Renal cortex interstitium (tissue), 11 donors: ENCODE results near the gene NANOS2. TPM values are rescaled to one million over a fixed set of nuclear protein-coding genes. Genes with fewer than 3 reads are reported as not detected.

Experiments used
- DNase-seq, 11 donors: peaks; one replicate each; pipeline ENCODE4 v3.0.0-alpha.2; 2013; ENCODE audit warnings: low read depth in 9 of 11, low spot score in 4 of 11; ENCODE audit errors: extremely low read depth in 1 of 11
- polyA plus RNA-seq, 3 donors: library from polyadenylated mRNA; unstranded; fragments of 120-200 nt; gene quantifications; one replicate each; pipeline ENCODE4 v1.2.1, GENCODE V29; 2013; ENCODE audit not compliant: insufficient read length in 3 of 3

Gene NANOS2
- polyA plus RNA-seq, 3 donors, result not detected

- DNase-seq, result no peak
Measured at GRCh38 chr19:45934551-45935230, 20.1 kb upstream of the NANOS2 start.

- no peak for DNase-seq
Measured at GRCh38 chr19:45933759-45934158, 19.2 kb upstream of the NANOS2 start.

GRCh38 chr19:45931055-45931454, 16.5 kb upstream of the NANOS2 start:
- no peak for DNase-seq

GRCh38 chr19:45929247-45929646, 14.7 kb upstream of the NANOS2 start:
- no peak for DNase-seq

- peak; percentile 62 to 92 (median 83) for DNase-seq
Measured at GRCh38 chr19:45927565-45928261, 13.1 kb upstream of the NANOS2 start.

GRCh38 chr19:45924891-45925447, 10.4 kb upstream of the NANOS2 start:
- no peak for DNase-seq

- no peak for DNase-seq
Measured at GRCh38 chr19:45922281-45922680, 7.7 kb upstream of the NANOS2 start.

GRCh38 chr19:45920458-45920857, 5.9 kb upstream of the NANOS2 start:
- no peak for DNase-seq

GRCh38 chr19:45919678-45920077, 5.1 kb upstream of the NANOS2 start:
- DNase-seq, result no peak

GRCh38 chr19:45918721-45919120, 4.1 kb upstream of the NANOS2 start:
- DNase-seq, result no peak

- DNase-seq, result no peak
Measured at GRCh38 chr19:45917421-45918091, 3.0 kb upstream of the NANOS2 start.

- no peak for DNase-seq
Measured at GRCh38 chr19:45911291-45911690, 3.3 kb downstream of the NANOS2 start.

GRCh38 chr19:45908956-45909355, 5.6 kb downstream of the NANOS2 start:
- DNase-seq, result no peak

GRCh38 chr19:45906221-45906620, 8.4 kb downstream of the NANOS2 start:
- DNase-seq, result no peak

GRCh38 chr19:45905011-45905410, 9.6 kb downstream of the NANOS2 start:
- no peak for DNase-seq

GRCh38 chr19:45902651-45903625, 11.6 kb downstream of the NANOS2 start:
- peak; percentile 96 to 99 (median 97) for DNase-seq

- no peak for DNase-seq
Measured at GRCh38 chr19:45901912-45902650, 12.5 kb downstream of the NANOS2 start, which contains the start of gene MYPOP. TSS of gene MYPOP (minus strand) at chr19:45902613. CDS start at chr19:45901773, 840 bp downstream.

GRCh38 chr19:45901432-45901911, 13.1 kb downstream of the NANOS2 start:
- no peak for DNase-seq
